Measurements from ENCODE around the gene HRAS.

DNA sequence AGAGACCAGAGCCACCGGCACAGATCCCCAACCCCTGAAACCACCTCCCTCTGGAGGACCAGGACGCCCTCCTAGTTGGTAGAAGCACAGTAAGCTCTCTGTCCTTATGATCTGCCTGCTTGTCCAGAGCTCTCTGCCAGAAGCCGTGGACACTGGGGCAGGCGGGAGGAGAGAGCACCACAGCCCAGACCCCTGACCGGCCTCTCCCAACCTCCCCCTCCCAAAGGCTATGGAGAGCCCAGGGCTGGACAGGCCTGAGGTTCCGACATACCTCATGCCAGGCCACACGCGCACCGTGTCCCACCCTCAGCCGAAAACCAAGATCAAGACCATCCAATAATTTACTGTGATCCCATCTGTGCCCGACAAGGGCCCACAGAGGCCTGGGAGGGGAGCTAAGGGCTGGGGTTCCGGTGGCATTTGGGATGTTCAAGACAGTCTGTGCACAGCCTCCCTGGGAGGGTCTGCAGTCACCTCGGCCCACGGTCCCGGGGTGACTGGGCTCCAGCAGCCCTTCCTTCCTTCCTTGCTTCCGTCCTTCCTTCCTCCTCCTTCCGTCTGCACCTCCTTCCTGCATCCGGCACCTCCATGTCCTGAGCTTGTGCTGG lies 3.4 kb downstream of the HRAS start:
- no peak for TF ChIP-seq POLR2A (IDR thresholded peaks at IDR 0.05)
- TF ChIP-seq, protein P1, sequence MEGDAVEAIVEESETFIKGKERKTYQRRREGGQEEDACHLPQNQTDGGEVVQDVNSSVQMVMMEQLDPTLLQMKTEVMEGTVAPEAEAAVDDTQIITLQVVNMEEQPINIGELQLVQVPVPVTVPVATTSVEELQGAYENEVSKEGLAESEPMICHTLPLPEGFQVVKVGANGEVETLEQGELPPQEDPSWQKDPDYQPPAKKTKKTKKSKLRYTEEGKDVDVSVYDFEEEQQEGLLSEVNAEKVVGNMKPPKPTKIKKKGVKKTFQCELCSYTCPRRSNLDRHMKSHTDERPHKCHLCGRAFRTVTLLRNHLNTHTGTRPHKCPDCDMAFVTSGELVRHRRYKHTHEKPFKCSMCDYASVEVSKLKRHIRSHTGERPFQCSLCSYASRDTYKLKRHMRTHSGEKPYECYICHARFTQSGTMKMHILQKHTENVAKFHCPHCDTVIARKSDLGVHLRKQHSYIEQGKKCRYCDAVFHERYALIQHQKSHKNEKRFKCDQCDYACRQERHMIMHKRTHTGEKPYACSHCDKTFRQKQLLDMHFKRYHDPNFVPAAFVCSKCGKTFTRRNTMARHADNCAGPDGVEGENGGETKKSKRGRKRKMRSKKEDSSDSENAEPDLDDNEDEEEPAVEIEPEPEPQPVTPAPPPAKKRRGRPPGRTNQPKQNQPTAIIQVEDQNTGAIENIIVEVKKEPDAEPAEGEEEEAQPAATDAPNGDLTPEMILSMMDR (IDR thresholded peaks at IDR 0.05): no peak

Data from esophagus squamous epithelium (tissue), 4 donors.